Bone marrow (tissue), 2 donors: ENCODE data around the gene KLKB1.

Experiments used
- DNase-seq, 2 donors: peaks; one replicate each; lab custom pipeline; 2025; lab: John Stamatoyannopoulos, UW

KLKB1 gene

DNA sequence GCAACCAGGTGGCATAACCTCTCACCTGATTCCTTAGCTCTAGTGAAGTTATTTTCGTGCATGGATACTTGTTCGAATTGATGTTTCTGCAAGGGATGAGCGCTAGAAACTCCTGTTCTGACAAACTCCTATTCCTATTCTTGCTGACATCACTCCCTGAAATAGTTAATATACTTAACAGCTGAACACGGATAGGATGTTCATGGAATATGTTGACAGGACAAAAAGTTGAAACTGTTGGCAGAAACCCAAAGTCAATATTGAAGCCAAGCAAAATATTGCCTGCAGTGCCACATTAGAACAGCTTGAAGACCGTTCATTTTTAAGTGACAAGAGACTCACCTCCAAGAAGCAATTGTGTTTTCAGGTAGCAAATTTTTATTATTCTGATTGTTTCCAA is at the start of gene KLKB1:
TSS of gene KLKB1 (plus strand) at position 287 of the 400 bp plus-strand sequence. CDS start 689 bp downstream, outside the sequence.
- no peak for DNase-seq

GRCh38 chr4:186188107-186188506 is 39.2 kb upstream of the KLKB1 start:
- DNase-seq, result no peak

GRCh38 chr4:186189656-186190055 is 37.7 kb upstream of the KLKB1 start:
- DNase-seq, result no peak

- peak in 1 of 2 donors; percentile 32 for DNase-seq
Measured at GRCh38 chr4:186190581-186191199, 36.6 kb upstream of the KLKB1 start.

DNA sequence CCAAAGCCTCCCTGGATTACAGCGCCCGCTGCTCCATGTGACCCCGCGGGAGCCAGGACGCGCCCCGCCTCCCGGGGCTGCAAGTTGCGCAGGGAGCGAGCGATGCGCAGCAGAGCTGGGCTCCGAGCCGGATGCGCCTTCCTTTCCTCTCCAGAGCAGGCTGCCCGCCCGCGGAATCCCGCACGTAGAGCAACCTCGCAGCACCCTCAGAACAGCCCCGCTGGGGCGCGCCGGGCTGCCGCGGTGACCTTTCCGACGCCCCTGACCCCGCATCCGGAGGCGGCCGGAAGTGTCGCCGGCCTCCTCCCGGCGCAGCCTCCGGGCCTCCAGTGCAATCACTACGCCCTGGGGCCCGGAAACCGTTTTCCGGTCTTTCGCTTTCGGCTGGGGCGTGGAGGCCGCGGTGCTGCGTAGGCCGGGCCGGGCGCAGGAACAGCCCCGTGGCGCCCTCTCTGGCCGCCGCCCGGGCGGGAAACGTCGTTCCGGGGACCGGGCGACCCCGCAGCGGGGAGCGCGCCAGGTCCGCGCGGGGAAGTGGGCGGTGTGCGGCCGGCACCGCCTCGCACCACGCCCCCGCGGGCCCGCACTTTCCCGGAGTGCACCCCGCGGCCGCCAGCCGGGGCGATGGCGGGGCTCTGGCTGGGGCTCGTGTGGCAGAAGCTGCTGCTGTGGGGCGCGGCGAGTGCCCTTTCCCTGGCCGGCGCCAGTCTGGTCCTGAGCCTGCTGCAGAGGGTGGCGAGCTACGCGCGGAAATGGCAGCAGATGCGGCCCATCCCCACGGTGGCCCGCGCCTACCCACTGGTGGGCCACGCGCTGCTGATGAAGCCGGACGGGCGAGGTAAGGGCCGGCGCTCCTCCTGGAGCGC is 35.9 kb upstream of the KLKB1 start, which contains the start of gene CYP4V2:
TSS of gene CYP4V2 (plus strand) at position 368 of the 866 bp plus-strand sequence. CDS start at position 625, 257 bp downstream.
- peak; percentile 64 to 67 for DNase-seq

DNA sequence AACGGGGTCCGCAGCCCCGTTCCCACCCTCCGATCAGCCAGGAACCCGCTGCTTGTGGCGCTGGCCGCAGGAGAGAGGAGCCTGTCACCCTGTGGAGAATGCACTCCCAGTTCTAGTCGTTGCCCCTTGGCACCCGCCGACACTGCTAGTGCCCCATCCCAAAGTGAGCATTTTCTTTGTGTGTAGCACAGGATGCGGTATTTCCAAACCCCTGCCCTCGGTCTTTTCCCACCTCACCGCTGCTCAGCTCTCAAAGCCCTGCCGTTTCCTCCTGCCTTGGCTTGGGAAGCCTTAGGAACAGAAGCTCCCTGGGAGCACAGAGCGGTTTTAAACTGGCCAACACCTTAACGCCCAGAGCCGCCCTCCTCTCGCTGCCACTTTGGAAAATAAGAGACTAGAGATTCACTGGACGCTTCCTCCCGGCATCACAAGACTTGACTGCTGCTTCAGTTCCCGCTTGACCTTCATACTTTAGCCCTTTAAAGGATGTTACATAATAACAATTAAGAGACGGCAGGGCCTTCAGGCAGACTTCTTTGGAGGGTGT is 35.2 kb upstream of the KLKB1 start:
- DNase-seq, result peak in 1 of 2 donors; percentile 40

DNA sequence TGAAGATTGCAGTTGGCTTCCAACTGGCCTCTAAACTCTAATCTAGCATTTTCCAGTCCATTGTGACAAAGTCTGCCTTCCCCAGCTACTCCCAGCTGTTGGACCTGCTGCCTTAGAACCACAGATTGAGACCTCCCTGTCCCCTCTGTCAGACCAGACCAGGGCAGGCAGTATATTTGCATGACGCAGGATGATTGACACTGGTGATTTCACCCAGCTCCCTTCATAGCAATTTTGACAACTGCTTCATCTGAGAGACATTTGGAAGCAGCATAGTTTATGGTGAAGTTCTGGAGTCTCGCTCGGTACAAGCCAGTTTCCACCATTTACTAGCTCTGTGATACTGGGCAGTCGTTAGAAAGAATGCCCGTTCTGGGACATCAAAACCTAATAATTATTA is 33.5 kb upstream of the KLKB1 start:
- no peak for DNase-seq

DNA sequence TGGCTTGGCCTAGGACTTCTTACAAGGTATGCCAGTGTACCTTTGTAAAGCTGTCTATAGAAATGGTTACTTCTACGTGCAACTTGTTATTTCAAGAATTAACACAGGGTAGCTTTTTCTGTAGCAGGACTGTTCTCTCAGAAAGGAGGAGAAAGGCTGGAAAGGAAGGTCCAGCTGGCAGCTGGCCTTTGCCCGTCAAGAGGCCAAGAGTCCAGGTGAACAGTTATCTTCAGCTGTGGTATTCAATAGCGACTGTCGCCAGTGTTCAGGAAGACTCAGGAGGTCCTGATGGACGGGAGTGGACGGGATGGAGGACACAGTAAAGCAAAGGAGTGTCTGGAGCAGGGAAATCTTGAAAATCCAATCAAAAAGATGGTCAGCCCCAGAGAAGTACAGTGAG is 31.2 kb upstream of the KLKB1 start:
- DNase-seq, result no peak

DNA sequence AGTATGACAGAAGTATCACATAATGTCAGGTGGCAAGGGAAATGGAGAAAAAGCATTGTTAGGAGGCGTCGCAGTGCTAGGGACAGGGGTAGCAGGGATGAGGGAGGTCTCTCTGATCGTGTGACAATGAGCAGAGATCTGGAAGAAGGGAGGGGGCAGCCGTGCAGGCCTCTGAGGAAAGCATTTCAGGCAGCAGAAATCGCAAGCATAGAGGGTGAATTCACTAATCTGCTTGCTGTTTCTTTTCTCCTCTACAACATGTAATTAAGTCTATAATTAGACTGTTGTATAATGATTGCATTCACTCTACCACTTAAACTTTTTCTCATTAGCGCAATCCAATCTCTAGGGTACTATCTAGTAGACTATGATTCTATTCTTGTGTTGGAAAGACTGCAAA is 26.8 kb upstream of the KLKB1 start:
- no peak for DNase-seq

- no peak for DNase-seq
Measured at GRCh38 chr4:186201010-186201409, 26.3 kb upstream of the KLKB1 start.

- DNase-seq, result peak in 1 of 2 donors; percentile 17
Measured at GRCh38 chr4:186201535-186202230, 25.6 kb upstream of the KLKB1 start.

DNA sequence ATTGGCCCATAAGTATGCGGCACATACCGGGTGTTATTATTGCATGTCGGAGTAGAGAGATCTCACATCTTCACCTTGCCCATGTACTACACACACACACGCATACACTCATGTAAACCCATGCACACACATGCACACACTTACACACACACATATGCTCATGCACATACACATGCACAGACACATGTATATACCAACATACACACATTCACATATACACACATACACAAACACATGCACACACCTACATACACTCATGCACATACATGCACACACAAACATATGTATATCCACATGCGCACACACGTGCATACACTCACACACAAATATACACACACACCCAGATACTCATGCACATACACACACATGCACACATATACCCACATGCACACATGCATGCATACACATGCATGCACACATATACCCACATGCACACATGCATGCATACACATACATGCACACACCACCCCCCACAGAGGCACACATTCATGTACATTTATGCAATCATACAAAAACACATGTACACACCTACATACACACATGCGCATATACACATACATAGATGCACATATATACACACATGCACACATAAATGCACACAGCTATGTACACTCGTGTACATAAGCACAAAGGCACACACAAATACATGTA is 24.7 kb upstream of the KLKB1 start:
- DNase-seq, result no peak

GRCh38 chr4:186203406-186203805 is 23.9 kb upstream of the KLKB1 start:
- peak in 1 of 2 donors; percentile 36 for DNase-seq

DNA sequence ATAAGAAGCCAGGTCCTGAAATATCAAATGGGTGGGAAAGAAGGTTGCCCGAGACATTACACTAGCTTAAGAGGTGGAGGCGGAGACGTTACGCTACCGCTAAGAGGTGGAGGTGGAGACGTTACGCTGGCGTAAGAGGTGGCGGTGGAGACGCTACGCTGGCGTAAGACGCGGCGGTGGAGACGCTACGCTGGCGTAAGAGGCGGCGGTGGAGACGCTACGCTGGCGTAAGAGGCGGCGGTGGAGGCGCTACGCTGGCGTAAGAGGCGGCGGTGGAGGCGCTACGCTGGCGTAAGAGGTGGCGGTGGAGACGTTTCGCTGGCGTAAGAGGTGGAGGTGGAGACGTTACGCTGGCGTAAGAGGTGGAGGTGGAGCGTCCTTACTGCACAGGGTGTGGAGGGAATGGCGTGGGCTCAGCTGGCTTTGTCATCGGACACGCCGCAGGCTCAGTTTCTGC is 23.2 kb upstream of the KLKB1 start:
- peak in 1 of 2 donors; percentile 60 for DNase-seq

DNA sequence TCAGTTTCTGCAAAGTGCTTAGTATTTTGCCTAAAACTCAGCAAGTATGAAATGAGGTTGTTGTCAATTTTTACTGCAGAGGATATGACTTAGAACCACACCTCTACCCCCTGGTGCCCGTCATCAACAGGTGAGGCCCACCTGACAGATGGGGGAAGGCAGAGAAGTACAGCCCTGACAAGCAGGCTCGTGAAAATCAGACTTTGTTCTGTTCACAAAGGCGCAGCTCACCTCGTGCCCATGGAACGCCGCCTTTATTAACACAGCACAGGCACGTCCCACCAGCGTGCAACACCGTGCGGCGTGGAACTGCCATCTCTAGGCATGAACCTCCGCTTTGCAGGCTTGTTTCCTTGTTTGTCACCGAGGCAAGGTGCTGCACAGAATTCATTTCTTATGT is 22.6 kb upstream of the KLKB1 start:
- no peak for DNase-seq

DNA sequence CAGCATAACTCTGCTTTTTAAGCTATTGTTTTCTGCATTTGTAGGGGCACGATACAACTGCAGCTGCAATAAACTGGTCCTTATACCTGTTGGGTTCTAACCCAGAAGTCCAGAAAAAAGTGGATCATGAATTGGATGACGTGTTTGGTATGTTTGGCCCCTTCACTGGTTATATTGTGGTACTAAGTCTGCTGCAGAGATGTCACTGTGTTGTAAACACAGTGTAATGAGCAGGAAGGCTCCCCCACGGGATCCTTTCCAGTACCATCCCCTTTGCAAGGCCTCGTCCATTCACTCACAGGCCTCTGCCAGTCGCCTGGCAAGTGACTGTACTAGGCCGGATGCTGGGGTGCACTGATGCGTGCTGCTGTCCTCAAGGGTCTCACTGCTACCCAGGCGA is 22.2 kb upstream of the KLKB1 start:
- no peak for DNase-seq

GRCh38 chr4:186216465-186217024 is 10.8 kb upstream of the KLKB1 start:
- DNase-seq, result no peak

GRCh38 chr4:186217733-186218293 is 9.5 kb upstream of the KLKB1 start:
- no peak for DNase-seq

DNA sequence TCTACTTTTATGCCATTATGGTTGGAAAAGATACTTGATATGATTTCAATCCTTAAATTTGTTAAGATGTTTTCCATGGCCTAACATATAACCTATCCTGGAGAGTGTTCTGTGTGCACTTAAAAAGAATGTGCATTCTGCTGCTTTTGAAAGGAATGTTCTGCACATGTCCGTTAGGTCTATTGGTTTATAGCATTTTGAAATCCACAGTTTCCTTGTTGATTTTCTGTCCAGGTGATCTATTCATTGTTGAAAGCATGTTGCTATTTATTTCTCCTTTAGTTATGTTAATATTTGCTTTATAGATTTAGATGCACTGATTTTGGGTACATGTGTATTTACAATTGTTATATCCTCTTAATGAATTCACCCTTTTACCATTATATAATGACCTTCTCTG is 5.7 kb upstream of the KLKB1 start:
- no peak for DNase-seq

DNA sequence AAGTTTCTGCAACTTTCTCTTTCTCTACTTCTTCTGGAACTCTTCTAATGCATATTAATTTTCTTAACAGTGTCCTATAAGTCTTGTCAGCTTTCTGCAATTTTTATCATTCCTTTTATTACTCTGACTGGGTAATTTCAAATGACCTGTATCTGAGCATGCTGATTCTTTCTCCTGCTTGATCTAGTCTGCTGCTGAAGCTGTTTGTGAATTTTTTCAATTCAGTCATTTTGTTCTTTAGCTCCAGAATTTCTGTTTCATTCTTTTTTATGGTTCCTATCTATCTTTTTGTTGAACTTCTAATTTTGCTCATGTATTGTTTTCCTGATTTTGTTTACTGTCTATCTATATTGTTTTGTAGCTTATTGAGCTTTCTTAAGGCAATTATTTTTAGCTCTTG is 1.5 kb upstream of the KLKB1 start:
- no peak for DNase-seq
